ENCODE data around the gene WDR90. TPM values are rescaled to one million over a fixed set of nuclear protein-coding genes. Genes with fewer than 3 reads are reported as not detected.
A peak's percentile ranks its signal among the peaks of the same experiment; 100 is the strongest.

WDR90 gene
- total RNA-seq, 1 experiment from 2014 or later, result 57.8 TPM

DNA sequence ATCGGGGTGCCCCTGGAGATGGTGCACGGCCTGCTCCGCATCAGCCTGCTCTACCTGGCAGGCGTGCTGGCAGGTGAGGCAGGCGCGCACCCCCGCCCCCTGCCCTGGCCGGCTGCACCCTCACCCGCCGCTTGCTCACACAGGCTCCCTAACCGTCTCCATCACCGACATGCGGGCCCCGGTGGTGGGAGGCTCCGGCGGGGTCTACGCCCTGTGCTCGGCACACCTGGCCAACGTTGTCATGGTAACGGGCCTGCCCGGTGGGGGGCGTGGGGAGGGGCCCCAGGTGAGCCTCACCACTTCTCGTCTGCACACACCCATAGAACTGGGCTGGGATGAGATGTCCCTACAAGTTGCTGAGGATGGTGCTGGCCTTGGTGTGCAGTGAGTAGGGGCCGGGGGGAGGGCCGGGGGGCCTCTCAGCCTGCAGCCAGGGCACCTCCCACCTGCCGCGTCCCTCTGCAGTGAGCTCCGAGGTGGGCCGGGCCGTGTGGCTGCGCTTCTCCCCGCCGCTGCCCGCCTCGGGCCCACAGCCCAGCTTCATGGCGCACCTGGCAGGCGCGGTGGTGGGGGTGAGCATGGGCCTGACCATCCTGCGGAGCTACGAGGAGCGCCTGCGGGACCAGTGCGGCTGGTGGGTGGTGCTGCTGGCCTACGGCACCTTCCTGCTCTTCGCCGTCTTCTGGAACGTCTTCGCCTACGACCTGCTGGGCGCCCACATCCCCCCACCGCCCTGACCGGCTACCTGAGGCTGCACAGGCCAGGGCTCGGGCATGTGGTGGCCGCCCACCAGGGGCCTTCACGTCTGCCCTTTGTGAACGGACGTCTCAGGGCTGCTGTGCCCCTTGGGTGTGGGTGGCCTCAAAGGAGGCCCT, 28.4 kb downstream of the WDR90 start:
- Mint-ChIP-seq H3K27ac (ENCODE audit: unreplicated experiment) (no peak overlapping the region), H3K36me3 (ENCODE audit: insufficient read depth, unreplicated experiment) (peaks cover 47% of the 10 kb centered on the region), H3K4me3 (ENCODE audit: unreplicated experiment) (no peak overlapping the region), H3K27me3 (ENCODE audit: insufficient read depth, unreplicated experiment) (no peaks in the 10 kb centered on the region), H3K9me3 (ENCODE audit: unreplicated experiment) (no peaks in the 10 kb centered on the region), H3K4me1 (ENCODE audit: low read depth, unreplicated experiment) (no peaks in the 10 kb centered on the region)
- ChIA-PET CTCF (no interaction called here), POLR2A (no interaction called here)
- H3K4me1 ChIP-seq, result peaks cover 21% of the 10 kb centered on the region
- H3K36me3 ChIP-seq (ENCODE audit: control insufficient read depth, insufficient read depth, low read length), result peaks cover 3% of the 10 kb centered on the region
- no peak overlapping the region for H3K4me3 ChIP-seq (ENCODE audit: low read depth, low read length)
- no TSS peak for BruUV-seq (replicated peaks)
- TF ChIP-seq, protein P1, sequence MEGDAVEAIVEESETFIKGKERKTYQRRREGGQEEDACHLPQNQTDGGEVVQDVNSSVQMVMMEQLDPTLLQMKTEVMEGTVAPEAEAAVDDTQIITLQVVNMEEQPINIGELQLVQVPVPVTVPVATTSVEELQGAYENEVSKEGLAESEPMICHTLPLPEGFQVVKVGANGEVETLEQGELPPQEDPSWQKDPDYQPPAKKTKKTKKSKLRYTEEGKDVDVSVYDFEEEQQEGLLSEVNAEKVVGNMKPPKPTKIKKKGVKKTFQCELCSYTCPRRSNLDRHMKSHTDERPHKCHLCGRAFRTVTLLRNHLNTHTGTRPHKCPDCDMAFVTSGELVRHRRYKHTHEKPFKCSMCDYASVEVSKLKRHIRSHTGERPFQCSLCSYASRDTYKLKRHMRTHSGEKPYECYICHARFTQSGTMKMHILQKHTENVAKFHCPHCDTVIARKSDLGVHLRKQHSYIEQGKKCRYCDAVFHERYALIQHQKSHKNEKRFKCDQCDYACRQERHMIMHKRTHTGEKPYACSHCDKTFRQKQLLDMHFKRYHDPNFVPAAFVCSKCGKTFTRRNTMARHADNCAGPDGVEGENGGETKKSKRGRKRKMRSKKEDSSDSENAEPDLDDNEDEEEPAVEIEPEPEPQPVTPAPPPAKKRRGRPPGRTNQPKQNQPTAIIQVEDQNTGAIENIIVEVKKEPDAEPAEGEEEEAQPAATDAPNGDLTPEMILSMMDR (IDR thresholded peaks at IDR 0.05; ENCODE audit: insufficient read depth in 1 of 2, low read depth in 1 of 2, low read length in 1 of 2, severe bottlenecking in 1 of 2, unreplicated experiment in 1 of 2), result no peak
- H3K27me3 ChIP-seq (replicated peaks; ENCODE audit: control insufficient read depth, insufficient read depth, low read length), result no peaks in the 10 kb centered on the region
- intact Hi-C loops (cut with micrococcal nuclease; ENCODE audit: unreplicated experiment), result no loop called here
- H3K9me3 ChIP-seq, result no peaks in the 10 kb centered on the region
- no peak for DNase-seq

DNA sequence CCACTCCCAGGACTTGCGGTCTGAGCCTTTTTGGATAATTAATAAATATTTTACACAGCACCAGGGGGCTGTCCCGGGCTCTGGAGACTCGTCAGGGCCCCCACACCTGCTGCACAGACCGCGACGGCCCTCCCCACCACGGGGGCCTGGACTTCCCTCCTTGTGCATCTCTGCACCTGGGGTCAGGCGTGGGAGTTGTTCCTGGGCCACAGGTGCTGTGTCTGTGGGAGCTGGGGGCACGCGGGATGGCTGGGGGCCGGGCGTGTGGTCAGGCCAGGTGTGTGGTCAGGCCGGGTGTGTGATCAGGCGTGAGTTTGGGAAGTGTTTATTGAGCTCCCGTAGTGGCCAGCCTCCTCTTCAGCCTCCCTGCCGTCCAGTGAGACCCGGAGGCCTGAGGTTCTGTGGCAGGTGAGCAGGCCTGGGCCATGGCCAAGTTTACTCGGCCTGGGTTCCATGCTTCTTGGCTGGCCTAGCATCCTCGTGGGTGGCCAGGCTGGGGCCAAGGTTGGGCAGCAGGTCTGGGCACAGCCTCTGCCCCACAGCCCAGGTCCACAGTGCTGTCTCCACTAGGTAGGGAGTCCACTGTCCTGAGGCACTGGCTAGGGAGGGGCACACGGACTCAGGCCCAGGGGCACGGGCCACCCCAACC, 29.2 kb downstream of the WDR90 start:
- intact Hi-C loops (cut with micrococcal nuclease; ENCODE audit: unreplicated experiment), result no loop called here
- no peak overlapping the region for H3K4me3 ChIP-seq (ENCODE audit: low read depth, low read length)
- H3K4me1 Mint-ChIP-seq (ENCODE audit: low read depth, unreplicated experiment), result no peaks in the 10 kb centered on the region
- BruUV-seq (replicated peaks), result no TSS peak
- H3K4me3 Mint-ChIP-seq (ENCODE audit: unreplicated experiment), result no peak overlapping the region
- H3K27ac Mint-ChIP-seq (ENCODE audit: unreplicated experiment), result no peak overlapping the region
- H3K36me3 Mint-ChIP-seq (ENCODE audit: insufficient read depth, unreplicated experiment), result peaks cover 54% of the 10 kb centered on the region
- ChIA-PET POLR2A (interaction anchor here (0.9 kb wide), 1 partner anchor 17 kb away, joined by 5 read pairs; no protein-coding TSS in a partner anchor), CTCF (no interaction called here)
- peaks cover 4% of the 10 kb centered on the region; the same call in 1 of the 2 replicates for H3K36me3 ChIP-seq (ENCODE audit: control insufficient read depth, insufficient read depth, low read length)
- TF ChIP-seq, protein P1 (IDR thresholded peaks at IDR 0.05; ENCODE audit: insufficient read depth in 1 of 2, low read depth in 1 of 2, low read length in 1 of 2, severe bottlenecking in 1 of 2, unreplicated experiment in 1 of 2), result no peak
- H3K27me3 Mint-ChIP-seq (ENCODE audit: insufficient read depth, unreplicated experiment), result no peaks in the 10 kb centered on the region
- H3K4me1 ChIP-seq, result peaks cover 29% of the 10 kb centered on the region
- no peaks in the 10 kb centered on the region for H3K9me3 Mint-ChIP-seq (ENCODE audit: unreplicated experiment)
- no peak for DNase-seq
- no peaks in the 10 kb centered on the region for H3K27me3 ChIP-seq (replicated peaks; ENCODE audit: control insufficient read depth, insufficient read depth, low read length)
- no peaks in the 10 kb centered on the region for H3K9me3 ChIP-seq

DNA sequence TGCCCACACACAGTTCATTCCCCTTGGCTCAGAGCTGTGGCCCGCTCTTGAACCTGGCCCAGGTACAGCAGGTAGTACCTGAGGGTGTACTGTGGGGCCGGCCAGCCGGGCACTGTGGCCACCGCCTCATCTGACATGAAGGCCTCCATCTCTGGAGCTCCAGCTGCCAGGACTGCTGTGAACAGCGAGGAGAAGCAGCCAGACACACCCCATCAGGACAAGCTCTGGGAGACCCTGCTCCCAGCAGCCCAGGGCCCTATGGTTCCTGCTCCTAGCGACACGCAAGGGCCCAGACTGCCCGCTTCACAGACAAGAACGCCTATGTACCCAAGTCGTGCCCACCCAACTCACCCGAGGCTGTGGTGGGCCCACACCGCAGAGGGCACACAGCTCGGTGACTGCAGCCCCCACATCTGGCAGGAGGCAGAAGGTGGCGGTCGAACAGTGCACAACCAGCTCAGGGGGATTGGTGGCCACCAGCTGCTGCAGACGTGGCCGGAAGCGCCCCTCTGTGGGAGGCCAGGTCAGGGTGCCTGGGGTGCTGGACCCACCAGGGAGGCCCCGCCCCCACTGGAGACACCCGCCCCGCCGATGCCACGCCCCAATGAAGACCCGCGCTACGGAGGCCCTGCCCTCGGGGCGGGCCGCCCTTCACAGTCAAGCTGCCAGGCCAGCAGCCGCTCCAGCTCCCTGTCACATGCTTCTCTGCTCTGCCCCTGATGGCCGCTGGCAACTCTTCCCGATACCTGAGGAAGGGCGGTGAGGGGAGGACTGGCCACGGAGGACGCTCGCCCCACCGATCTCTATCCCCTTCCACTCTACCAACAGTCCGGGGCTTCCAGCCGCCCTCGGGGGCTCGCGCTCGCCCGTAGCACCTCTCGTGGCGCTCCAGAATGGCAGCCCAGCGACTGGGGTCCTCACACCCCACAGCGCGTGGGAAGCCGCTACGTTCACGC, 30.0 kb downstream of the WDR90 start:
- ChIA-PET CTCF (no interaction called here), POLR2A (interaction anchor here (0.9 kb wide), 1 partner anchor 16 kb away, joined by 5 read pairs; no protein-coding TSS in a partner anchor)
- intact Hi-C loops (cut with micrococcal nuclease; ENCODE audit: unreplicated experiment), result no loop called here
- BruUV-seq (replicated peaks), result no TSS peak
- H3K9me3 ChIP-seq, result no peaks in the 10 kb centered on the region
- peaks cover 30% of the 10 kb centered on the region for H3K4me1 ChIP-seq
- no peaks in the 10 kb centered on the region for H3K27me3 ChIP-seq (replicated peaks; ENCODE audit: control insufficient read depth, insufficient read depth, low read length)
- Mint-ChIP-seq H3K4me3 (ENCODE audit: unreplicated experiment) (peak overlapping the region; percentile 79), H3K27me3 (ENCODE audit: insufficient read depth, unreplicated experiment) (no peaks in the 10 kb centered on the region), H3K9me3 (ENCODE audit: unreplicated experiment) (no peaks in the 10 kb centered on the region), H3K4me1 (ENCODE audit: low read depth, unreplicated experiment) (no peaks in the 10 kb centered on the region), H3K27ac (ENCODE audit: unreplicated experiment) (peak overlapping the region; percentile 72), H3K36me3 (ENCODE audit: insufficient read depth, unreplicated experiment) (peaks cover 56% of the 10 kb centered on the region)
- H3K4me3 ChIP-seq (ENCODE audit: low read depth, low read length), result peak overlapping the region; percentile 67
- DNase-seq, result peak; percentile 77 to 78
- TF ChIP-seq, protein P1 (IDR thresholded peaks at IDR 0.05; ENCODE audit: insufficient read depth in 1 of 2, low read depth in 1 of 2, low read length in 1 of 2, severe bottlenecking in 1 of 2, unreplicated experiment in 1 of 2), result no peak
- 0 out of 2 replicates have a peak, but pooled peaks cover 4% of the 10 kb centered on the region for H3K36me3 ChIP-seq (ENCODE audit: control insufficient read depth, insufficient read depth, low read length)

All from Caco-2 (cell line).